Ramos (cell line): Measurements from ENCODE around the gene RGS3.

ENCODE experiments used
- in situ Hi-C: fragments of 300-500 bp; cut with MboI; formaldehyde crosslinking; loops from one replicate; pipeline ENCODE4 v1.14.3; 2022; ENCODE audit warnings: low sequenced_read_pairs; ENCODE audit not compliant: unreplicated experiment

The RGS3 gene

GRCh38 chr9:113507256-113507655, 43.7 kb downstream of the RGS3 start:
- in situ Hi-C loops, result no loop called here

DNA sequence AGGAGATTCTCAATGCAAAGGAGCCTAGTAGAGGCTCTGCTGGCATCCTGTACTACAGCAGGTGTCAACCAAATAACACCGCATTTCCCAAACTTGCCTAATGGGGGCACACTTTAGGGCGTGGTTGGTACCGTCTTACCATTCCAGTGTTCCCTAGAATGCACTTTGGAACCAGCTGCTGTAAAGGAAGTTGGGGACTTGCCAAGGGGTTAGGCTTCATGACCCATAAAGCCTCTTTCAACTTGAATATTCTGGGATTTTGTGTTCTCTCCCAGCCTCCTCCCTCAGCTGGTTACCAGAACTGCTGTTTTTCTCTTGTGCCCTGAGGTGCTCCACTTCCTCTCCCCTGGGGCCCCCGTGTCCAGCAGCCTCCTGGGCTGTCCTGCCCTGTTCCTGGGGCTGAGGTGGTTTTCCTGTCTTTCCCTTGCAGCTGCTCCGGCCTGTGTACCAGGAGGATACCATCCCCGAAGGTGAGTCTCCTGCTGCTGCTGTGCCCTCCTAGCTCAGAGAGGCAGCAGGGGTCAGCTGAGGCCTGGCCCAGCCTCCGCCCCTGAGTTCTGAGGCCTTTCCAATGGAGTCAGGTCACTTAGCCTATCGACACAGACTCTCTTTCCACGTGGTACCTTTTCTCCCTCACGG, 44.7 kb downstream of the RGS3 start:
- in situ Hi-C loops, result no loop called here

DNA sequence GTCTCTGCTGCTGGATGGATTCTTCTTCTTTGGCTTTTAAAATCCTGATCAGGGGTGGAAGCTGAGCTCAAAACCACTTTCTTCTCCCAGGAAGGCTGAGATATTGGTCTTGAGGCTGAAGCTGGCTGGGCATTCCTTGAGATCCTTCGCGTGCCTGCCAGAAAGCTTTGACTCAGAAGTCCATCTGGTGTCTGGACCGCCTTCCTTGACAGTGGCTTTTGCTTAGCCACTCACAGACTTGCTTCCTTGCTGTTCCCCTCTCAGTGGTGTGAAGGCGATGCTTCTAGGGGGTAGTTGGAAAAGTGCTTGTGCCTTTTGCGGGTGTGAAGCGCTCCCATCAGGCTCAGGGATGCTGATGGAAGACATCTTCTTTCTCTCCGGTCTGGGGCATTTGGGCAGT, 45.9 kb downstream of the RGS3 start:
- in situ Hi-C loops, result no loop called here

- in situ Hi-C loops, result no loop called here
Observed at GRCh38 chr9:113511047-113511521, 47.6 kb downstream of the RGS3 start.

GRCh38 chr9:113511856-113512761, 48.6 kb downstream of the RGS3 start:
- in situ Hi-C loops, result no loop called here

- in situ Hi-C loops, result no loop called here
Observed at GRCh38 chr9:113513111-113513510, 49.6 kb downstream of the RGS3 start.

GRCh38 chr9:113513536-113513935, 50.0 kb downstream of the RGS3 start:
- in situ Hi-C loops, result no loop called here

DNA sequence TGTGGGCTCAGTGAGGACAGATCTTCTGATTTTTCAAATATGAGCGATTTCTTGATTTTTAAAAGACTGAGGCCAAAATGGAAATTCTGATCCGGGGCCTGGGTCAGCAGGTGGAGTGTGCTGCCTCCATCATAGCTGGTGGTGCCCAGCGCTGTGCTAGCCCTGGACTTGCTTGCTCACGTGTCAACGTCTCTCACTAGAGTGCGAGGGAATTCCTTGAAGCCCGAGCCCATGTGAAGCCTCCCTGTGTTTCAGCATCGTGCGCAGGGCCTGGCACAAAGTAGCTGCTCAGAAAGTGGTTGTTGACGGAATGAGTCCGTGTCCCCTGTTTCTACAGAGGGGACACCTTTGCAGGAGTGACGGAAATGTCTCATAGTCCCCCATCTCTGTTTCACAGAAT, 50.5 kb downstream of the RGS3 start:
- in situ Hi-C loops, result no loop called here

GRCh38 chr9:113514748-113515147, 51.2 kb downstream of the RGS3 start:
- in situ Hi-C loops, result no loop called here

GRCh38 chr9:113515862-113516261, 52.3 kb downstream of the RGS3 start:
- in situ Hi-C loops, result no loop called here

GRCh38 chr9:113516840-113517577, 53.5 kb downstream of the RGS3 start:
- in situ Hi-C loops, result no loop called here

GRCh38 chr9:113519426-113520108, 56.0 kb downstream of the RGS3 start:
- in situ Hi-C loops, result no loop called here

- in situ Hi-C loops, result no loop called here
Observed at GRCh38 chr9:113520109-113520642, 56.6 kb downstream of the RGS3 start.

DNA sequence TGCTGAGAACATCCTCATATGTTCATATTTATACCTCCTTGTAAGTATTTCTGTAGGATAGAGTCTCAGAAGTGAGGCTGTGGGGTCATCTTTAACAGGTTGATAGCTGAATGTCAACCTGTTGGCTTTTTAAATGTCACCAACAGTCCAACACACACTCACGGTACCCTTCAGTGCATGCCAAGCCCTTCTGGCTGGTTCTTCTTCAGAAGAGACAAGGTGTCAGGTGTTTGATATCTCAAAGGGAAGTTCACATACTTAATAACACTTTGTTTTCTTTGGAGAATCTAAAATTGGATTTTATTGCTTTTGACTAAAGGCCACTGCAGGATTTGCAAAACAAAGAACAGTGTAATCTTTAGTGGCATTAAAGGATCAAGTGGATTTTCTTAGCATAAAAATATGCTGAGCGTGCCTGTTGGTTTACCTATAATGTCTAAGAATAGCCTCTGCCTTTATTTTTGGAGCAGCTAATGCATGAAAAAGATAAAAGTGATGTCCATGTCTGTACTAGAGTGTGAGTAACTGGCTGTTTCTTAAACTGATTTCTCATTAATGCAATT, 58.2 kb downstream of the RGS3 start:
- in situ Hi-C loops, result no loop called here

DNA sequence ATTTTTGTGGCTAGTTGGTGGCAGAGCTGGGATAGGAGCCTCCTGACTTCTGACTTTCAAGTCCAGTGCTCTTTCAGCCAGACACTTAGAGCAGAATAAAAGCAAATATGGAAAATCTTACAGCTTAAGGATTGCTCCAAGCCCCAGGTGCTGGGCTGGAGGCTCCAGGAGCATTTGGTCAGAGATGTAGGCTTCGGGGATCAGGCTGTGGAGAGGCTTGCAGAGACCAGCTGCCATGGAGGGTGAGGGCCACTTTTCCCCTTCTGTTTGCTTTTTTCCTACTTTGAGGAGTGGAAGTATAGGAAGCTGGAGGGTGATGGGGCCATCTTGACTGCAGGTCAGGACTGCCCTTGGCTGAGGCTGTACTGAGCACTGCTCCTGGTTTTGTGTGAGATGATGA, 58.9 kb downstream of the RGS3 start:
- in situ Hi-C loops, result no loop called here

DNA sequence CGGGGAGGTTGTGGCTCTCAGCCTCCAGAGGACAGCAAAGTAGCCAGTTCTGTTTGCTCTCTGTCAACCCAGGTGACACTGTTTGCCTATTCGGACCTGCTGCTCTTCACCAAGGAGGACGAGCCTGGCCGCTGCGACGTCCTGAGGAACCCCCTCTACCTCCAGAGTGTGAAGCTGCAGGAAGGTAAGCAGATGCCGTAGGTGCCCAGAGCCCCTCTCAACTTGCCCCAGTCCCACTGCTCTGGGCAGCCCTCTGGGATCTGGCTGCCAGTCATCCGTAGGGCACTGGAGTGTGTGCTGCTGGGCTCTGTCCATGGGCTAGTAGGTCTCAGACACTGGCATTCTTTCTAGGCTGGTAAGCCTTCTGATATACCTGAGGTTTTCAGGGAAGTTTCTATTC, 59.3 kb downstream of the RGS3 start:
- in situ Hi-C loops, result no loop called here

DNA sequence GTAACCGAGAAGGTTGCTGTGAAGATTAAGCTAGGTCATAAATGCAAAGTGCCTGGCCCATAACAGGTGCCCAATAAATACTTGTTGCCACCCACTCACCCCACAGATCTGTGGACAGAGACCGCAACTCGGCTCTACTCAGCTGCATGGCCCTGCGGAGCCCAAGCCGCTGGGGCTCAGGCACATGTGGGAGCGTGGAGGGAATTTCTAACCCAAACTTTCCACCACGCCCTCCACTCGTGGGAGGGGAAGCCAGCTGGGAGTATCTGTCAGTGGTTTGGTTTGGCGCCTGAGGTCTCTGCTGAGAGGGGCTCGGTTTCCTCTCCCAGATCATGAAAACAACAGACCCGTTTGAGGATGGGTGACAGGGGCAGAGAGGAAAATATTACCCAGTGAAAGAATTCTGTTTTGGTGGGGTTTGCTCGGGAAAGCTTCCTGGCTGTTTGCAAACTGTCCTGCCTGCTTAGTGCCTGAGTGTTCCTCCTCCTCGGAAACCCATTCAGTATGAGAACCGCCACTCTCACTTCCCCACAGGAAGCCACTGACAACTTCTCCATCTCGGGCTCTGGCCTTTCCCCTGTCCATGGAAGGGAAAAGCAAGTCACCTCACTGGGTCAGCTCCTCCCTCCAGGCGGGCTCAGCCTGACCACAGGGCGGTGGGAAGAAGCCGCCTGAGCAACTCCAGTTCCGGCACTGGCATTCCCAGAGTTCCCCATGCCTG, 60.1 kb downstream of the RGS3 start:
- in situ Hi-C loops, result no loop called here

- in situ Hi-C loops, result no loop called here
Observed at GRCh38 chr9:113524468-113524867, 60.9 kb downstream of the RGS3 start.

DNA sequence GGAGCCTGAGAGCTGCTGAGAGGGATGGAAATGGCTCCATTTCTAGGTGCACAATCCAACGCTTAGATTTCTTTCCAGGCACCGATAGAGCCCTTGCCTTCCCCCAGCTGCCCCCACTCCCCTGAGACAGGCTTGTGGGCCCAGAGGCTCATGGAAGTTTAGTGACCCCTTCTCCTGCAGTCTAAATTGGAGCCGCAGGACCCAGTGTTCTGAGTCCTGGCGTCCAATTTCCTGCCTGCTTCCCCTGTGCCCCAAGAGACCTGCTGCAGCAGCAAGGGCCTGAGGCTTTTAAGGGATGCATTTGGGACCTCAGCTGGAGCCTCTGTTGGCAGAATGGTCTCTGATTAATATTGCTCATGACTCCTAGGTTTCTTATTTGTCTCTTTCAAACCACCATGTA, 61.7 kb downstream of the RGS3 start:
- in situ Hi-C loops, result no loop called here
